Mammary epithelial cell (primary cell): Measurements from ENCODE around the gene PRDM2.

Experiments
- CTCF ChIP-seq, 2 donors: IDR thresholded peaks in 1 of 2; conservative IDR thresholded peaks in 1 of 2; 2 replicates each; pipeline ENCODE4 v1.5.1; 2011 to 2012; ENCODE audit warnings: inconsistent platforms in 2 of 2, low read length in 2 of 2, mild to moderate bottlenecking in 2 of 2, control low read depth in 1 of 2, low read depth in 1 of 2; ENCODE audit not compliant: insufficient read depth in 1 of 2; ENCODE audit errors: extremely low read depth in 1 of 2
- EZH2 ChIP-seq: IDR thresholded peaks from 2 replicates; pipeline ENCODE4 v1.6.1; 2012; ENCODE audit warnings: low read length, inconsistent platforms, borderline replicate concordance

GRCh38 chr1:13783551-13783950 lies 83.6 kb downstream of the PRDM2 start:
- TF ChIP-seq CTCF (conservative IDR thresholded peaks at IDR 0.05 in 1 of 2, IDR thresholded peaks at IDR 0.05 in 1 of 2; ENCODE audit: extremely low read depth in 1 of 2, insufficient read depth in 1 of 2, low read depth in 1 of 2, low read length in 2 of 2) = no peak
- no peak for TF ChIP-seq EZH2
